NOMO-1 (cell line): ENCODE data around the gene HCFC1.
A peak's percentile ranks its signal among the peaks of the same experiment; 100 is the strongest.

Experiments used
- DNase-seq, 2 experiments: peaks; one replicate each; lab custom pipeline; 2025; ENCODE audit not compliant: unreplicated experiment in 2 of 2; lab: John Stamatoyannopoulos, UW

HCFC1 gene

GRCh38 chrX:153926858-153927671 is 44.6 kb downstream of the HCFC1 start:
- DNase-seq = peak; percentile 85 to 92

GRCh38 chrX:153926552-153926857 is 45.1 kb downstream of the HCFC1 start:
- DNase-seq = peak; percentile 62 to 72

DNA sequence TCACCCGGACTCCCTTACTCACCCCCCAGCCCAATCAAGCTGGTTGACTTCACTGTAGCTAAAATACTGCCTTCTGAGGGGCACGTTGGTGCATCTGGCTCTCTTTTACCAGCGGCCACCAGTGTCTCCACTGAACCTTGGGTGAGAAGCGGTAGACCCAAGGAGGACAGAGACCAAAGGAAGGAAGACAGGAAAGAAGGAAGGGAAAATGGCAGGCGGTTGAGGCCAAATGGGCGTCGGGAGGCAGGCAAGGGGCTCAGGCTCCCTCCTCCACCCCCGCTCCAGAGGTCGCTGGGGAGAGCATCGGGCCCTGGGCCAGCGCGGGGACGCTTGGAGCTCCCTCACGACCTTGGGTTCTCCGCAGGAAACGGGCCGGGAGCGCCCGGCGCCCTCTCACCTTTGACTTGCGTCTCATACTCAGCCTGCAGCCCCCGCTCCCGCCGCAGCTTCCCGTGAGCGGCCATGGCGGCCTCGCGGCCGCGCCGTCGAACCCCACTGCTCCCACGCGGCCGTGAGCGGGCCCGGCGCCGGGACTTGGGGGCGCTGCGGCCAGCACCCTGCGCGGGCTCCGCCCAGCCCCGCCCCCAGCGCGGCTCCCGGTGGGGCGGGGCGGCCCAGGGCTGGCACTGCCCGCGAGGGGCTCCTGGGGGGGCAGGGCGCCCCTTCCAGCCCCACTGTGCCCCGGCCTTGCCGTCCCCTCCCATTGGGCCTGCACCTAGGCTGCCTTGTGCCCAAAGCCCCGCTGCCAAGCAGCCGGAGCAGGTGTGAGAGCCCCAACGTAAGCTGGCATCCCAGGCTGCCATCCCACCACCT is 45.7 kb downstream of the HCFC1 start, which contains the start of gene ARHGAP4:
TSS of gene ARHGAP4 (minus strand) at position 526 of the 813 bp plus-strand sequence. CDS start at position 464, 62 bp downstream.
- peak in 1 of 2 experiments; percentile 44 for DNase-seq

DNA sequence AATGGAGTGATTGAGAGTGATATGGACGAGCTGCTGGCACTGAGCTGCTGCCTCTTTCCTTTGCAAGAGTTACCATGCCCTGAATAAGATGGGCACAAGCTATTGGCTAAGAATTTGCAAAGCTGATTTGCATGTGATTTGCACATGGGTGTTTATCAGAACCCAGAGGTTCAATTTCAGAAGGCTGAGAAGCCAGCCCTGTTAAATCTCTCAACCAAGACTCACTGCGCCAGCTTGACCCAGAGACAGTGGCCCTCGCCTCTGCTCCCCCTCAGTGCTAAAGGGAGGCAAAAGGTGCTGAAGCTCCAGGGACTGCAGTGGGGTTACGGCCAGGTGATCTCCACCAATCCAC is 46.3 kb downstream of the HCFC1 start:
- no peak for DNase-seq

DNA sequence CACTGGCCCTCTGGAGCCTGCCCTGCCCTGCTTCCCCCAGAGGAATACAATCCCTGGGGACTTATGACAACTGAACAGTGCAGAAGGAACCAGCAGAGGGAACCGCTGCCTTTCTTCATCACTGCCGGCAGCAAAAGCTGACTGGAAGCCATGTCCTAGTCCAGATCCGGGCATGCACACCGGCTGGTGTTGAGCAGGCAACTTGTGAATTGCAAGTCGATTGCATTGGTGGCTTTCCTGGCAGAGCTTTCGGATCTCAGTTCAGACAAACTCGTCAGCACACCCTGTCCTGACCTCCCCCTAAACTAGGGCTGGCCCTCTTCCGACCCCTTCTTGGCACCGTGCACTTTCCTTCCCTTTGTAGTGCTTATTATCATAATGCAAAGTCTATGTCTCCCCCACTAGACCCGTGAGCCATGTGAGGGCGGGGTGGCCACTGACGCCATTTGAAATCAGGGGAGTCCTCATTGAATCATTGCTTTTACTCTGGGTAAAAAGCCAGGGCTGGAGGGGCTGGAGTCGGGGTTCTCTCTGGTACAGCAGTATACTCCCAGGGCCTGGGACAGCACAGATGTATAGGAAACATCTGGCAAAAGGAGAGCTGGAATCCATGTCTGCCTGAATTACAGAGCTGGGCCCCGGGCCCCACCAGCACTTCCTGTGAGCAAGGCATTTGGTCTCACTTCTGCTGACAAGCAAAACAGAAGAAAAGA is 47.3 kb downstream of the HCFC1 start:
- DNase-seq = peak; percentile 25 to 37

DNA sequence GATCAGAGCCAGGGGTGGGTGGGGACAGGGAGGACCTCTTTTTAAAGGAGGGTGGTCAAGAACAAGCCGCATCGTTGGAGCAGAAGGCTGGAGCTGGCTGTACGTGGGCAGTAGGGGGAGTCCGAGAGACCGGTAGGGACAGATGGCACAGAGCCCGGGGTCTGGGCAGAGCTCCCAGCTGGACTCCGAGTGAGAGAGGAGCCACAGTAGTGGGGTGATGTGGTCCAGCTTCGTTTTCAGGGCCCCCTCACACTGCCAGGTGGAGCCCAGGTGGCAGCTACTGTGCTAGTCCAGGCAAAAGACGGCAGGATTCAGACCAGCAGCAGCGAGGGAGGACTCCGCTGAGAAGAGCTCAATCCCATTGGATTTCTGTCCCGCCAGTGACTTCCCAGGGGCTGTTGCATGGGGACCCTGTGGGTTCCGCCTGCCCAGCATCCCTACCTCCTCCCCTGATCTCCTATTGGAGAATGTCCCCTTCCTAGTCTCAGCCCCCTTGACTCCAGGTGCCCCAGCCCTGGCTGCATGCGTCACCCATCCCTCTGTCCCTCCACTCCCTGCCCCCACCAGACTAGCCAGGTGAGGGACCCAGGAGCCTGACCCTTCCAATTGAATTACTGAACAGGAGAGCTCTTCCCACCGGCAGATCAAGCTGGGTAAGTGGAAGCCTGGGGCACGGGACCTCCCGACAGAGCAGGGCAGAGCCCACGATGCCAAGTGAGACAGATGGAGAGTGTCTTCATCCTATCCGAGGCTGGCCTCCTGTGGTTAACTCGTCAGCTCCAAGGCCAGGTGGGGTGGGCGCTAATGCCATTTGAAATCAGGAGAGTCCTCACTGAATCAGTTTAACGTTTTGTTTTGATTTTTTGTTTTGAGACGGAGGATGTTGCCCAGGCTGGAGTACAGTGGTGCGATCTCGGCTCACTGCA is 48.4 kb downstream of the HCFC1 start:
- no peak for DNase-seq

GRCh38 chrX:153921511-153922446 is 49.8 kb downstream of the HCFC1 start:
- no peak for DNase-seq

DNA sequence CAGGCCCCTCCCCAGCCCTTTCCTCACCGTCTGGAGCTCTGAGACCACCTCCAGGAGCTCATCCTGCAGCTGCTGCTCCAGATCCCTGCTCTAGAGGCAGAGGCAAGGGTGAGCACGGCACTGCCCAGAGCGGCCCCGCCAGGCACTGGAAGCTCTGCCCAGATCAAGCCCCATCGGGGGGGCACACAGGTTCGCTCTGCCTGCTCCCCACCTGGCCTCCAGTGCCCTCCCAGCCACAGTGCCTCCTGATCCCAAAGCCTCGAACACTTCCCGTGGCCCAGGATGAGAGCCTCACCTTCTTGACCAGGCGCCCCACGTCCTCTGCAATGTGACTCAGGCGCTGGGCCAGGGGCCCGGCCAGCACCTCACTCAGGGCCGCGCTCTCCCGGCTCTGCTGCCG is 50.5 kb downstream of the HCFC1 start:
- DNase-seq = no peak

GRCh38 chrX:153920546-153920945 is 51.1 kb downstream of the HCFC1 start:
- DNase-seq = no peak

DNA sequence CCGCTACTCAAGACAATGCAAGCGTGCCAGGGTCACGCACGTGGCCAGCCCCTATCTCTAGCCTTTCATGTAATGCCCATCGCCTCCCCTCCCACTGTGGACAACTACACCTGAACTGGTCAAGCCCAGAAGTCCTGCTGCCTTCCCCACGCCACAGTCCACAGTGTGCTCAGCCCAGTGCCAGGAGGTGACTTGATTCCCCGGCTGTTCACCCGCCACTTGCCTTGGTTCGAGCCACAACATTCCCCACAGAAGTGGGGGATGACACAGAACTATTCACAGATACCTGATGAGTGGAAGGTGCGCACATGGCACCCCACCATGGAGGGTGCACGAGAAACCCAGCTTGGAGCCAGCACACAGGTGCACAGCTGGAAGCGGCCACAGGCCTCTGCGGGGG is 52.3 kb downstream of the HCFC1 start:
- no peak for DNase-seq

DNA sequence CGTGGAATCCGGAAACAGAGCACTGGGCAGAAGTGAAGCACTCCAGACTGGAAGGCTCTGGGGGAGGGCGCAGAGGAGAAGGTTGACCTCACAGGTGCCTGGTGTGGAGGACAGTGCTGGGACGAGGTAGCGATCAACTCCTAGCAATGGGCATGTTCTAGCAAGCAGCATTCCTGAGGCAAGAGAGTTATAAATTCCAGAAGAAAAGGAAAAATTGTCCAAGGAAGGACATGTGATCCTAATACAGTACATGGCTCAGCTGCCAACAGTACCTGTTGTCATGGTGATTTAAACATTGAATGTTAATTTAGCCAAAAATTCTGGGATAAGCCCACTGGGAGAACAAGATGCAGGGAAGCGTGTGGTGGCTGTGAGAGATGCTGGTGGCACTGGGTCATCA is 53.7 kb downstream of the HCFC1 start:
- no peak for DNase-seq

- no peak for DNase-seq
Measured at GRCh38 chrX:153913701-153914100, 57.9 kb downstream of the HCFC1 start.

- DNase-seq = no peak
Measured at GRCh38 chrX:153913211-153913610, 58.4 kb downstream of the HCFC1 start.

GRCh38 chrX:153911798-153912197 is 59.8 kb downstream of the HCFC1 start:
- DNase-seq = no peak

- DNase-seq = no peak
Measured at GRCh38 chrX:153910446-153910845, 61.2 kb downstream of the HCFC1 start.

GRCh38 chrX:153909980-153910360 is 61.6 kb downstream of the HCFC1 start:
- DNase-seq = no peak

DNA sequence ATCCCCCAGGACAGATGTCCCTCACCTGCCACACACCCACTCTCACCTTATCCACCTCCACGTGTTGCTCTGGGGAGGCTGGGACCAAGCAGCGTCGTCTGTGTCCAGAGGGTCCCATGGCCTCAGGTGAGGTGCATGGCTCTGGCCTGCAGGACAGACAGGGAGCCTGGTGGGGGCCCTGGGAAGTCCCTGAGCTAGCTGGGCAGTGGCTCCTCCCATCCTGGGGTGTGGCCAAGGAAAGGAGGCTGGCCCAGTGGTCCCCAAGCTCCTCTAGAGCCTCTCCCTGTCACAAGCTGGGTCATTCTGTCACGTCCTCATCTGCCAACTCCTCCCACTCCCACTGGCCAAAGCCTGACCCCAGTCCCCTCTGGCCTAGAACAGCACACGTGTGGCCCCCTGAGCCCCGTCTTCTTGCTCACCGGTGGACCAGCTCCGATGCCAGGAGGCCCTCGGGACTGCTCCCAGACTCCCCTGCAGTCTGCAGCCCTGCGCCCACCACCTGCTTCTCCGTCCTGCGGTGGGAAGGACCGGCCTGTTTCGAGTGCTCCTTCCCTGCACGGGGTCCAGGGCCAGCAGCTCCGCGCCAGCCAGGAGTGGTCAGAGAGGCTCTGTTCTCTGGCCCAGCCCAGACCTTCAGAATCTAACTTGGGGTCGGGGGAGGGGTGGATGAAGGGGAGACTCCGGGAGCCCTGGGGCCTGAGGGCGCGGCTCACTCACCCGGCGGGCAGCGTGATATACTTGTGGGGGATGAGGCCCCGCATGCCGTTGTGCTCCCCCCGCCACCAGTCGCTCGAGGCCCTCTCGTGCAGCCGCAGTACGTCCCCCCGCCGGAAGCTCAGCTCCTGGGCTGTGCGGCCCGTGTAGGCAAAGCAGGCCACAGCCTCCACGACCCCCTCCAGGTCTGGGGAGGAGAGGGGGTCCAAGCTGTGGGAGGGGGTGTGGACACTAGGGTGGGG is 62.3 kb downstream of the HCFC1 start:
- DNase-seq = no peak

DNA sequence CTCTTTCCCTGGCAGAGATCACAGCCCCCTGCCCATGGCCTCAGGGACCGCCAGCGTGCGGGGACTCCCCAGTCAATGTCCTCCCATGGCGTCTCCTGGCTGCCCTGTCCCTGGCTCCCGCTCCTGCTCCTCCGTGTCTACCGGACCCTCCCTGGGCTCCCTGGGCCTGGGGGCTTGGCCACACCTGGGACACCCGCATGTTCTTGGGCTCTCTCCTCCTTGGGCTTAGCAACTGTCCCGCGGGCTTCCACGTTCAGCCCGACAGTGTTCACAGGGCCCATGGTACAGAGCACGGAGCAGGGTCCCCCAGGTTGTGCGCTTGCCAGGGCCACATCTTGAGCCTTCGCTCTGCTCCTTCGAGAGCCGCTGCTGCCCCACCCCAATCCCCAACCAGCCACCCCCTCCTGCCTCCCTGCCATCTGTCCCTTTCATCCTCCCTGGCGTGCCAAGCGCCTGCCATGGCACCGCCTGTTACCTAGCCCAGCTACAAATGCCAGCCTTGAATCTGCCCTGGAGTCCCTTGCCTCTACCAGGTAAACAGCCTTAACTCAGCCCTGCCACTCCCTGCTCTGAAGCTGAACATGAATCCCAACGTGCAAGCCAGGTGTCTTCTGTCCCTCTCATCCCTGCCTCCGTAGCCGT is 63.3 kb downstream of the HCFC1 start:
- no peak for DNase-seq
